Neural crest cell (in vitro differentiated cells): ENCODE results near the gene UTP4. TPM values are rescaled to one million over a fixed set of nuclear protein-coding genes. Genes with fewer than 3 reads are reported as not detected.
A peak's percentile ranks its signal among the peaks of the same experiment; 100 is the strongest.

Experiments
- DNase-seq: peaks from one replicate; pipeline ENCODE4 v3.0.0; 2021; ENCODE audit warnings: low read depth, mixed read lengths, low spot score
- H3K27ac Mint-ChIP-seq: one replicate; pipeline ENCODE4 v1.8.0; 2021; ENCODE audit warnings: mild to moderate bottlenecking, mixed read lengths; ENCODE audit not compliant: unreplicated experiment
- H3K27me3 Mint-ChIP-seq: 2 replicates; pipeline ENCODE4 v1.8.0; 2021; ENCODE audit warnings: low read depth, mild to moderate bottlenecking, mixed read lengths
- H3K36me3 Mint-ChIP-seq: 2 replicates; pipeline ENCODE4 v1.8.0; 2021; ENCODE audit warnings: low read depth, mild to moderate bottlenecking, mixed read lengths
- H3K4me1 Mint-ChIP-seq: 2 replicates; pipeline ENCODE4 v1.8.0; 2021; ENCODE audit warnings: mixed read lengths
- H3K4me3 Mint-ChIP-seq: one replicate; pipeline ENCODE4 v1.8.0; 2021; ENCODE audit warnings: mild to moderate bottlenecking, mixed read lengths
- H3K9me3 Mint-ChIP-seq: 2 replicates; pipeline ENCODE4 v1.8.0; 2021; ENCODE audit warnings: mixed read lengths
- CTCF ChIP-seq: fragments of 200-600 bp; sonication (generic); conservative IDR thresholded peaks from 2 replicates; pipeline ENCODE4 v1.5.0; 2021; ENCODE audit warnings: antibody characterized with exemption, mild to moderate bottlenecking
- total RNA-seq: library from RNA; stranded (reverse); gene quantifications from 2 replicates; pipeline ENCODE4 v1.2.1, GENCODE V29; 2021

UTP4 gene
- total RNA-seq, 1 donor from 2014 or later = 78.5 TPM

- H3K4me1 Mint-ChIP-seq = peaks cover 21% of the 10 kb centered on the region
- H3K9me3 Mint-ChIP-seq = no peaks in the 10 kb centered on the region
- no peak for DNase-seq
- H3K4me3 Mint-ChIP-seq = no peak overlapping the region
- H3K27me3 Mint-ChIP-seq = peaks cover 24% of the 10 kb centered on the region
- H3K27ac Mint-ChIP-seq = no peak overlapping the region
- TF ChIP-seq CTCF = no peak
- no peaks in the 10 kb centered on the region for H3K36me3 Mint-ChIP-seq
Observed at GRCh38 chr16:69100071-69100691, 32.3 kb upstream of the UTP4 start.

- peaks cover 27% of the 10 kb centered on the region for H3K4me1 Mint-ChIP-seq
- peak; percentile 40 for TF ChIP-seq CTCF
- peak; percentile 58 for DNase-seq
Observed at GRCh38 chr16:69105501-69106361, 26.7 kb upstream of the UTP4 start, which contains the start of gene HAS3. Gene HAS3 (plus strand): TSS chr16:69105653. CDS start chr16:69109396, 3,743 bp downstream.

GRCh38 chr16:69106491-69107315 lies 25.7 kb upstream of the UTP4 start:
- H3K36me3 Mint-ChIP-seq = peaks cover 6% of the 10 kb centered on the region
- H3K4me3 Mint-ChIP-seq = peak overlapping the region; percentile 86
- H3K4me1 Mint-ChIP-seq = peaks cover 20% of the 10 kb centered on the region
- no peak for TF ChIP-seq CTCF
- no peak overlapping the region for H3K27ac Mint-ChIP-seq
- no peaks in the 10 kb centered on the region for H3K9me3 Mint-ChIP-seq
- H3K27me3 Mint-ChIP-seq = peaks cover 51% of the 10 kb centered on the region
- DNase-seq = peak; percentile 28

More at GRCh38 chr16:69105501-69106361, 26.7 kb upstream of the UTP4 start, which contains the start of gene HAS3:
- no peaks in the 10 kb centered on the region for H3K9me3 Mint-ChIP-seq
- H3K4me3 Mint-ChIP-seq = peak within 1 kb of the TSS; percentile 96
- peaks cover 6% of the 10 kb centered on the region for H3K36me3 Mint-ChIP-seq
- H3K27ac Mint-ChIP-seq = no peak within 1 kb of the TSS
- peaks cover 55% of the 10 kb centered on the region for H3K27me3 Mint-ChIP-seq

GRCh38 chr16:69107316-69107962 lies 25.0 kb upstream of the UTP4 start:
- peaks cover 20% of the 10 kb centered on the region for H3K4me1 Mint-ChIP-seq
- H3K4me3 Mint-ChIP-seq = peak overlapping the region; percentile 86
- peak; percentile 16 for DNase-seq
- no peak for TF ChIP-seq CTCF
- peaks cover 6% of the 10 kb centered on the region for H3K36me3 Mint-ChIP-seq
- H3K9me3 Mint-ChIP-seq = no peaks in the 10 kb centered on the region
- H3K27me3 Mint-ChIP-seq = peaks cover 50% of the 10 kb centered on the region
- H3K27ac Mint-ChIP-seq = no peak overlapping the region
